HTR-8/SVneo (cell line): ENCODE measurements around the gene NUBP2.
A peak's percentile ranks its signal among the peaks of the same experiment; 100 is the strongest.

Experiments
- DNase-seq: peaks from one replicate; pipeline ENCODE4 v3.0.0; 2011; ENCODE audit warnings: low spot score, mixed read lengths; ENCODE audit not compliant: insufficient read length
- FAIRE-seq: peaks from 2 replicates; lab custom pipeline; 2011; peaks lifted over from hg19 to GRCh38; lab: Jason Lieb, UNC

NUBP2 gene

GRCh38 chr16:1770328-1771187, 12.2 kb upstream of the NUBP2 start:
- no peak for FAIRE-seq
- DNase-seq = no peak

- peak; percentile 40 for FAIRE-seq
Observed at GRCh38 chr16:1771188-1771863, 11.4 kb upstream of the NUBP2 start, which contains the start of gene NME3. Gene NME3 (minus strand): TSS chr16:1771543. CDS start chr16:1771534, 9 bp downstream.

GRCh38 chr16:1771864-1772361, 10.8 kb upstream of the NUBP2 start:
- DNase-seq (no peak), FAIRE-seq (no peak)

More at GRCh38 chr16:1771188-1771863, 11.4 kb upstream of the NUBP2 start, which contains the start of gene NME3:
- peak; percentile 59 for DNase-seq

- FAIRE-seq (peak; percentile 16), DNase-seq (no peak)
Observed at GRCh38 chr16:1772362-1772907, 10.3 kb upstream of the NUBP2 start, which contains the start of gene EME2. Gene EME2 (plus strand): TSS chr16:1772810. CDS start chr16:1773228, 418 bp downstream.

GRCh38 chr16:1772908-1773702, 9.7 kb upstream of the NUBP2 start, which contains the start of gene MRPS34:
Gene MRPS34 (minus strand): TSS chr16:1773134. CDS start chr16:1773119, 15 bp downstream.
- peak; percentile 80 for DNase-seq
- FAIRE-seq = peak; percentile 95

- FAIRE-seq = peak; percentile 36
Observed at GRCh38 chr16:1773703-1774447, 8.9 kb upstream of the NUBP2 start.

GRCh38 chr16:1774448-1774780, 8.3 kb upstream of the NUBP2 start:
- FAIRE-seq (no peak), DNase-seq (no peak)

More at GRCh38 chr16:1773703-1774447, 8.9 kb upstream of the NUBP2 start:
- DNase-seq = no peak

GRCh38 chr16:1775006-1775845, 7.5 kb upstream of the NUBP2 start:
- FAIRE-seq (no peak), DNase-seq (no peak)

GRCh38 chr16:1775846-1776671, 6.7 kb upstream of the NUBP2 start:
- no peak for FAIRE-seq
- no peak for DNase-seq

GRCh38 chr16:1776672-1776955, 6.1 kb upstream of the NUBP2 start:
- FAIRE-seq = no peak
- DNase-seq = no peak

GRCh38 chr16:1776991-1777374, 5.8 kb upstream of the NUBP2 start:
- FAIRE-seq (no peak), DNase-seq (no peak)

GRCh38 chr16:1777375-1778199, 5.2 kb upstream of the NUBP2 start:
- DNase-seq = no peak
- FAIRE-seq = no peak

GRCh38 chr16:1778200-1779179, 4.3 kb upstream of the NUBP2 start:
- FAIRE-seq (no peak), DNase-seq (no peak)

- DNase-seq = no peak
- FAIRE-seq = no peak
Observed at GRCh38 chr16:1779234-1779701, 3.5 kb upstream of the NUBP2 start.
